A204.1 (cell line): ENCODE measurements around the gene NAP1L5.

Experiments used
- FAIRE-seq: peaks from 2 replicates; lab custom pipeline; 2012; peaks lifted over from hg19 to GRCh38; lab: Jason Lieb, UNC

Gene NAP1L5

DNA sequence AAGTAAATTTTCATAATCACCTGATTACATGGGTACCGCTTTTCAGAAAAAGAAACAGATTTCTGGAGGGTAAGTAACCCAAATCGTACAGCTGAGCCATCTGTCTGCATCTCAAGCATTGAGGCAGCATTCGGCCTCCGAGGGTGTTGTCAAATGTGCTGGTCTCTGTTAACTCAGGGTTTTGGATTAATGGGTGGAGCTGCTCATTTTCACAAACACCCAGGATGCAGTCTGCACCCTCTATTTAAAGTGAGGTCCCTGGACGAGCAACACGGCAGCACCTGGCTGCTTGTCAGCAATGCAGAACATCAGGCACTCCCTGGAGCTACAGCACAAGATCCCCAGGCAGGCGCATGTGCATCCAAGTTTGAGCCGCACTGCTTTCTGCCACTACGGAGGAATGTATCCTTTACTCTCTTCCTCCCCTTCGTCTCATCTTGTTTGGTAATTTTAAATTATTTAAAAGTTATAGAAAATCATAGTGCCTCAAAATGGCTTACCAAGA lies 24.7 kb upstream of the NAP1L5 start:
- no peak for FAIRE-seq

DNA sequence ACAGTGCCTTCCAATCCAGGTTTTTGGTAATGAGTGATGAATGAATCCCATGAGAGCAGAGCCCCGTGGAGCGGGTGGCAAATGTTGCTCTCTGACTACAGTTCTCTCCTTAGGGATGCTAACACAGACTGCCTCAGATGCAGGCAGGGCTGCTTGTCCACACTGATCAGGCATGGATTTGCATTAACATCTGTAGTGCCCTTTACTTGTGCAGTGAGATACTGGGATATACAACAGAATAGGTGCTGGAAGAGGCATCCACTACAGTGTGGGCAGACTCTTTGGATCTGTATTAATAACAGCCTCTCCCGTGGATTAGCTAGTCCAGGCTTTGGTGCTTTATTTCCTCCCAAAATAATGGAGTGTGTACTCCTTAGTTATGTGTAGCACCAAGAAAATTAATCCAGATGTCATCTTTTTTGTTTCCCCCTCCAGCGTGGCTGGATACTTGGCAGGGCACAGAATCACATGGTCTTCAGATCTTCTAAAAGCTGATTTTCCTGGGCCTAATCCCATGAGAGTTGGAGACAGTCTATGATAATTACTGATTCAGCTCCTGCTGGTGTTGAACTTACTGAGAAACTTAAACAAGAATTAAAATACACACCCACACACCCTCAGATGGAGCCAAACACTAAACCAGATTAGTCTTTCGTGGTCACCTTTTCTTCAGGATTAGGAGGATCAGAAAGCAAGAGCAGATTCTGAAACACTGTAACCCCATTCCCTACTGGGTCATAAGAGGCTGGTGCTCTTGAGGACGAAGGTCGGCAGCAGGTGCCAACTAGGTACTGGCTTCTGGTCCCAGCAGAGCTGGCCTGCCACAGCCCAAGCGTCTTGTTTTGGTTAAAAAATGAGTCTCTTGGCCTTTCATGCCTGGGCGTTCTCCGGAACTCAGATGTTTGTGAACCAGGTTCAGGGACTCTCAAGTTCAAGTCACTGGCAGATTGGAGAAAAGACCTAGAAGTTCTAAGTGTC lies 23.1 kb upstream of the NAP1L5 start:
- no peak for FAIRE-seq

DNA sequence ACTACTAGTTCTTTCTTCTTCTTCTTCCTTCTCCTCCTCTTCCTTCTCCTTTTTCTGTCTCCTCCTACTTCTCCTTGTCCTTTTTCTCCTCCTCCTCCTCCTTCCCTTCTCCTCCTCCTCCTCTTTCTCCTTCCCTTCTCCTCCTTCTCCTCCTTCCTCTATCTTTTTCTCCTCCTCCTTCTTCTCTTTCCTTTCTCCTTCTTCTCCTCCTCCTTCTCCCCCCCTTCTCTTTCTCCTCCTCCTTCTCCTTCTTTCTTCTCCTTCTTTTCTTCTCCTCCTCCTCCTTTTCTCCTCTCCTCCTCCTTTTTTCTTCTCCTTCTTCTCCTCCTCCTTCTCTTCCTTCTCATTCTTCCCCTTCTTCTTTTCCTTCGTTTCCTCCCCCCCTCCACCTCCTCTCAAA lies 21.8 kb upstream of the NAP1L5 start:
- FAIRE-seq, result no peak

DNA sequence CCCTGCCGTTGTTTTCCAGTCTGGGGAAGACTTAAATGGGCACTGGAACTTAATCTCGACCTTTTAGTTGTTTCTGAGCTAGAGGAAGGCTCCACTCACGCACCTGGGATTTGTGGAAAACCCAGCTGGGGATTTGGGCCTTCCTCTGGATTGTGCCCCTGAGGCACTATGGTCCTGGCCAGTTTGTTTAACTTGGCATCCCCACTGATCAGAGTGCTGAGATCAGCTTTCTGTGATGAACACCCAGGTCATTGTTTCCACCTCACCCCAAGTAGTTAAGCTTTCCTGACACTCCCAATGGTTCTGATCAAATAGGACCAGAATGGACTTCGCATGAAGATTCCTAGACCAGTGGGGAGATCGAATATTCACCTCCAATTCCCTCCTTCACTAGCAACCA lies 20.5 kb upstream of the NAP1L5 start:
- FAIRE-seq, result no peak

DNA sequence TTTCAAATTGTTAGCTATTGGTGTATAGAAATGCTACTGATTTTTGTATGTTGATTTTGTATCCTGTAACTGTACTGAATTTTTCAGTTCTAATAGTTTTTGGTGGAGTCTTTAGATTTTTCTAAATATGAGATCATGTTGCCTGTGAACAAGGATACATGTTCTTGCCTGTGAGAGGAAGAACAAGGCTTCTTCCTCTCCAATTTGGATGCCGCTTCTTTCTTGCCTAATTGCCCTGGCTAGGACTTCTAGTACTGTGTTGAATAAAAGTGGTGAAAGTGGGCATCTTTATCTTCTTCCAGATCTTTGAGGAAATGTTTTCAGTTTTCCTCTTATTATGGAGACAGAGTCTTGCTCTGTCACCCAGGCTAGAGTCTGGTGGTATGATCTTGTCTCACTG lies 16.2 kb upstream of the NAP1L5 start:
- FAIRE-seq, result no peak

DNA sequence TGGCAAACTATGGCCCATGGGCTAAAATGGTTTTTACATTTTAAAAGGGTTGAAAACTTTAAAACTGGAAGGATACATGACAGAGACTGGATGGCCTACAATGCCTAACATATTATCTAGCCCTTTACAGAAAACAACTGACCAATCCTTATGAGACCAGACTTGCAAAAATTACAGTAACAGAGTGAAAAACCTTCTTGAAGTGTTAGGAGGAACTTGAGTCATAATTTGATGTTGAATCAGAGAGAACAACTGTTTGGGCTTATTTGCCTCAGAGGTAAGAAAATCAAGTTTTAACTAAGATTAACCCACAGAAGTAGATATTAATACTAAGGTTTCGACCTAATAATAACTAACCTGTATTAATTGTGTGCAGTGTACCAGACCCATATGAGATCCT lies 12.4 kb upstream of the NAP1L5 start:
- no peak for FAIRE-seq

DNA sequence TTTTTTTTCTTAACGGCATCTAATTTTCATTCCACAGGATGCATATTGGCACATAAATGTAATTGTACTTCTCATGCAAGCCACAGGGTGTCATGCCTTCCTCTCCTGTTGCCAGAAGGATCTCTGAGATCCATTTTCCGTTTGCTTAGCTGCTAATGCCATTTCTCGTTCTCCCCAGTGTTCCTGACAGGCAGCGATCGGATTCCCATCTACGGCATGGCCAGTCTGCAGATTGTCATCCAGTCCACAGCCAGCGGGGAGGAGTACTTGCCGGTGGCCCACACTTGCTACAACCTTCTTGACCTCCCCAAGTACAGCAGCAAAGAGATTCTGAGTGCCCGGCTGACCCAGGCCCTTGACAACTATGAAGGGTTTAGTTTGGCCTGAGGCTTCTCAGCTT lies 8.9 kb upstream of the NAP1L5 start:
- FAIRE-seq, result no peak

DNA sequence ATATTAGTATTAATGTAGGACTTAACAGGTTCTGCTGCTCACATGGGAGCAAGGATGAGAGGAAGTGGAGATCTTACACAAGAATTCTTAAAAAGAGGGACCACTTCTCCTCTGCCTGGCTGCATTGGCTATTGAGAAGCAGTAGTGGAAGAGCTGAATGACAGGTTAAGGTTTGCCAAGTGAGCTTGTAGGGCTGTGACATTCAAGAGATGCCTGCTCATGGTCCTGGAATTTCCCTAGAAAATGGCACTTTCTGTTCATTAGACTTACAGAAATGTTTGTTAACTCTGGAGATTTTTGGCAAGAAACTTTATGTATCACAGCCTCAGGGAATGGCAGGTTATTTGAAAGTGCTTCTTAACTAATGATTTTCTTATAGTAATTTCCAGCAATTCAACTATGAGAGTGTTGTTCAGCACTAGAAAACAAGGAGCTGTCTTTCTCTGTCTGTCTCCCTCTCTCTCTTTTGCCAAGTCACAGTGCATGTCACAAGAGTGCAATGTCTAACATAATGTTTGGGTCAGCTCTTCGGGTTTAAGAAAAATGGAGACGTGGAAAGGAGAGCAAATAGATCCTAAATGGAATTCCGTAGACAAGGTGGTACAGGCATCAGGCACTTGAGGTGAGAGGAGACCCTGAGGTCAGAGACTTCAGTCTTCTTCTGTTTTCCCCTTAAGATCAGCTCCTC lies 8.3 kb upstream of the NAP1L5 start:
- FAIRE-seq, result no peak

DNA sequence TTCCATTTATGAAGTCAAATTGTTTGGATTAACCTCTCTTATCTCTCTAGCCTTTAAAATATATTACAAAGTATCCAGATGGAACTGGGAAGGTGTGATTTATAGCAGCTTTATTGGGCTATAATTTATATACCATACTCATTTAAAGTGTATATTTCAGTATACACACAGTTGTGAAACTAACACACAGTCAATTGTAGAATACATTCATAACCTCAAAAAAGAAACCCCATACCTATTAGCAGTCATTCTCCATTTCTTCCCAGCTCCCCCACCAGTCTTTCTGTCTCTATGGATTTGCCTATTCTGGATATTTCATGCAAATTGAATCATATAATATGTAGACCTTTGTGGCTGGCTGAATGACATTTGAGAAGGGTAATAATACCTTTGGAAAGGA lies 7.6 kb upstream of the NAP1L5 start:
- FAIRE-seq, result no peak

DNA sequence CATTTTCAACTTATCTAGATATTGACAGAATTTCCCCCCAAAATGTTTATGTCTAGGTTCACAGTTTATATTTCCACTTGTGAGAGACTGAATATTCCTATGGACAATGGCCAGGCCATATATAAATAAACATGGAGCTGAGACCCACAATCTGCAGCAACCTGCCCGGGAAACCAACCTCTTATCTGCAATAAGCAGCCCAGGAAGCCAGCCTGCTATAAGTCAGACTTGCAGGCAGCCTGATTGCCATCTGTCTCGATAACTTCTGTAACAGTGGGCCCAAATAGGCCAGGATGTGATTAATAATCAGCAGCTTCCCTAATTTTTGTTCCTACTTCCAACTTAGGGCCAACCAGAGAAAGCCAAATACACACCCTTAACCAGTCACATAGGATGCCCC lies 5.2 kb upstream of the NAP1L5 start:
- no peak for FAIRE-seq

DNA sequence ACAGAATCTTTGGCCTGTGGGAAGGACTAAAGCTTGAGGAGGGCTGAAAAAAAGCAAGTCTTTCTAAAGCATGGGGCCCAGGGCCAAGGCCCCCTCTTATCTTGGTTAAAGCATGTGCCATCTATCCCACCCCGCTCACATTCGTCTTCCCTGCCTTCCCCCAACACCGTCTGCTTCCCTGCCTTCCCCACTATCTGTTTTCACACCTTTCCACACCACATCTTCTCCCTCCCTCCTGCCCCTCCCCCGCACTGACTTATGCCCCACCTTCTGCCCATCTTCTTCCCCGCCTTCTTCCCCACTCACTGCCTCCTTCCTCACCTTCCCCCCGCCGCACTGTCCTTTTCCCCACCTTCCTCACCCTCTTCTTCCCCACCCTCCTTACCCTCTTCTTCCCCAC lies 890 bp upstream of the NAP1L5 start:
- FAIRE-seq, result no peak

DNA sequence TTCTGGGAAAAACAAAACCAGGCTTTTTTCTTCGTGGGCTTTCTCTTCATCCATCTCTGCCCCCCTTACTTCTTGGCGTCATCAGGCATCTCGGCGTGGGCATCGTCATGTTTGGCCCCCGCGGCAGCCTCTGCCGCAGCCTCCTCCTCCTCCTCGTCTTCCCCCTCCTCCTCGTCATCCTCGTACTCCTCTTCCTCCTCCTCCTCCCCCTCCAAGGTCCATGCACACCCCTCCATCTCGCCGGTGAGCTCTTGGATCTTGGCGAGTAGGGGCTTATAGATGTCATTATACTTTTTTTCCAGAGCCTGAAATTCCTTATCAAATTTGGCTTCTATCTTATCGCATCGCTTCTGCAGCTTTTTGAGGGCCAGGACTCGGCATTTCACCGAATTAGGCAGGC lies 488 bp downstream of the NAP1L5 start:
- FAIRE-seq, result no peak

DNA sequence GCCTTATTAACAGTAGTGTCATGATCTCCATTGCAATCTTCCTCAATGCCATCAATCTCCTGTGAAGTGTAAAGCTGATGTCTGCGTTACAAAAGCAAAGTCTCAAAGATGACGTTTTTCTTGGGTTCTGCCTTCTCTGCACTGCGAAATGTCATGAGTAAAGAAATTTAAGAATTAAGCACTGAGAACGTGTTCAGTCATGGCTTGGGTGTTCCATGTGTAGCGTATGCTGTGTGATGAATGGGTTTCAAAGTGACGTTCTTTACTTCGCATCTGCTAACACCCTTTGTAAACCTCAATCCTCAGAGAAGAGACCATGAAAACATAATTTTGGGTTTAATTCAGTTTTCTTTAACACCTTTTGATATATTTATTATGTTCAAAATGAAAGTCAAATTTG lies 999 bp downstream of the NAP1L5 start:
- FAIRE-seq, result no peak

DNA sequence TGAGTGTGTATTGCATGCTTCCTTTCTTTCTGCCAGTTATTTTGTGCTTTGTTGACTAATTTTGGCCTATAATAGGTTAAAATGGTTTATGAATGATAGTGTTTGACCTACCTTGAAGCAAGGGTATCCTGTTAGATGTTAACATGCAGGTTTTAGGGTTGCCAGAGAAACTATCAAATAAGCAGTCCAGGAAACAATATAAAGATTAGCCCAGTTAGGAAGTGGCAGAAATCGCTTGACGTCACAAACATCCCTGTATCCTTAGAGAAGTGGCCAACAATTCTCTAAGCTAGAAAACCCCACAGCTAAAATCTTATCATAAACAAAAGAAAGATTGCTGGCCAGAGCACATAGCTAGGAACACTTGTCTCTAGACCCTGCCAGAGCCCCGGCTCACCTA lies 3.8 kb downstream of the NAP1L5 start:
- no peak for FAIRE-seq

DNA sequence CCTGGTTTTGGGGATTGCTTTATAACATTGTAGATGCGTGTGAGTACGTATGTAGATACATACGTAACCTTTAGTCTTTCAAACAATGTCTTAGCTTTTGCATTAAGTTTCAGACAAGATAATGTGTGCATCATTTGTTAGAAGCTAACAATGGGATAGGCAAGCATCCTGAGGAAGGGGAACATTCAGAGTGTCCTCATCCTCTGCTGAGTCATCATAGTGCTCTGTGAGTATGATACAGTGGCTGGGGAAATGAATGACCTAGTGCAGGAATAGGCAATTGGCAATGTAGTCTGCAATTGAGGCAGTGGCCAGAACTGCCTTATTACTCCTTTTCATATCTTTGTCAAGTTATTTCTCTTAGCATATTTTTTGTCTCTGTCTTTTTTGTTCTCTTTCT lies 7.3 kb downstream of the NAP1L5 start:
- FAIRE-seq, result no peak

DNA sequence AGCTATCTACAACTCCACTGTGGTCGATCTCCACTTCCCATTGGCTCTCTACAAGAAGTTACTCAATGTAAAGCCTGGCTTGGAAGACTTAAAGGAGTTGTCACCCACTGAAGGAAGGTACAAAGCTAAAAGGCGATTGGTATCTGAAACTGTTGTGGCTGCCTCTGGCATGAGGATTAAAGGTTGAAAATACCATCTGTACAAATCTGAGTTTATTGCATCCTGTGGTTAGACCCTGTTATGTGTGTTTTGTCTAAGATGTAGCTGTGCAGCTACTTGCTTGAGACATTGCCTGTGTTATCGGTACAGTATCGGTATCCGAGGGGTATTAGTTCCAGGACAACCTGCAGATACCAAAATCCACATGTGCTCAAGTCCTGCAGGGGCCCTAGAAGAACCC lies 16.4 kb downstream of the NAP1L5 start:
- no peak for FAIRE-seq

DNA sequence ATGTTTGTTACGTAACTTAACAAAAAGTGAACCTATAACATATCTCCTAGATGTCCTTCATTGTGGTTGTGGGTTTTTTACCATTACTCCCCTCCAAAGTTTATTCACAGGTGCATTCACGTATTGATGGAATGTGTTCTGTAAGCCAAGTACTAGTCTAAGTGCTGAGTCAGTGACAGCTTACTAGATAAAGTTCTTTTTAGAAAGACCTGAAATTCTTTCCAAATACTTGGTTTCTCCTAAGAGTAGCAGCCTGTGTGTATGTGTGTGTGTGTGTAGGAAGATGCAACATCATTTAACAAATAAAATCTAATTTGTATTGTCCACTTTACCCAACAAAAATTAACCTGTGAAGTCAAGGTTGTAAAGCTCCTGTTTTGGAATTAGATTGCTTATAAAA lies 22.1 kb downstream of the NAP1L5 start:
- no peak for FAIRE-seq

DNA sequence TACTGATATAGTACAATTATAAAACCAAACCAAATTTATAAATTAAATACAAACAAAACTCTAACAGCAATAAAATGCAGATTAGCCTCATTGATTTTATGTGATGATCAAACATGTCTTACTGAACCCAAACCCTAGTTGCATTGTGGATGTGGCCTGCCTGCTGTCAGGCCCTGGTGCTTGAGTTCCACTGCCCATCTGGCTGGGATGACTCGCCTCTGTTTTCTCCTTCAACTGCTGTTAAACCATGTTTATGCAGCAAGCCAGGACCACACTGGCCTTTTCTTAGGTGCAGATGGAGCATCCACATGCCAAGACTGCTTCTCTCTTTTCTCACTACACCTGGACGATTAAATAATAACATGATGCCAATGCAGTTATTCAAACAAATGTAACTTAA lies 22.6 kb downstream of the NAP1L5 start:
- FAIRE-seq, result no peak

DNA sequence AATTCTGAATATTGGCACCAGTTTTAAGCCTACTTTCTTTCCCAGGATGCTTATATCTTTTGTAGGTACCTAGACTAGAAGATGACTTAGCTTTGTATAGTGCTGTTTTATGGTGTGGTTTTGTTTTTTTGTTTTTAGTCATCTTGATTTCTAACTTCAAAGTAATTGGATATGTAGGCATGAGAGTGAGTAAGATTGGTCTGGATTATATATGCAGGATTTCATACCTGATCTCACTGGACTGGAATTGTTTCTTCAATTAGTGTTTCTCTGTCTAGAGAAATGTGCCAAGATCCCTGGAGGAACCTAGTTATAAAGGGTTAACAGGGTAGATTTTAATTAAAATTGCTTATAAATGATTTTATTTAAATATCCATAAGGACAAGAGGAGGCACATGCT lies 23.1 kb downstream of the NAP1L5 start:
- FAIRE-seq, result no peak

DNA sequence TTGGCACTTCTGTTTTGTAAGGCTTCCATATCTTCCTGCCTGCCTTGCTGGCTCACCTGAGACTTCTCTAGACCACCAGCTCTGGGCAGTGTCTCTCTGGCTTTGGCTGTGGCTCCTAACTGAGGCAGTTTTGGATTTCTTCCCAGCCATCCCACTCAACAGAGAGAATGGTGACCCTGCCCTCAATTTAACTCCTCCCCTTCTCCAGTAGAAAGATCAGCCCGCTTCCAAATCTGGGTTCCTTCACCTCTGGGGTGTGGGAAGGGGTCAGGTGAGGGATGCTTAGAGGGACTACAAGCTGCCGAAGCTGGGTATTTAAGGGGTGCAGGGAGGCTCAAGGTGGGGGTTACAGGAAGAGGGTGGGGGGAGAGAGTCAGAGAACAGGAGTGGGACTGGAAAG lies 23.7 kb downstream of the NAP1L5 start:
- no peak for FAIRE-seq

DNA sequence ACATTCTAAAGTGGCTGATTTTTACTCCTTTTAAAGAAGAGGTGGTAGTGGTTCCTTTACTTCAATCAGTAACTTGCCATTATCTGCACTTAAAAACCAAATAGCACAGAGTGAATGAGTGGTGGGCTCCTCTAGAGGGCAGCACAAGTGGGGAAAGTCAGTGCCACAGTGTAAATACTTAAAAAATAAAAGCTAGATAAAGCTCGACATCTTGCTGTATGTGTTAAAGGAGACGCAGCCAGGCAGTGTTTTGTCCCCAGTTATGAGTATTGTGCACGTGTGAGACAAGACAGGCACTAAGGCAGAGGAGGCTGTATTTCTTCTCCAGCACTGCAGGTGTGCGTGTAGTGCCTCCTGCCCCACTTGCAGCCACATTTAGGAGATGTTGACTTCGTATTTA lies 24.6 kb downstream of the NAP1L5 start:
- FAIRE-seq, result peak; percentile 46

DNA sequence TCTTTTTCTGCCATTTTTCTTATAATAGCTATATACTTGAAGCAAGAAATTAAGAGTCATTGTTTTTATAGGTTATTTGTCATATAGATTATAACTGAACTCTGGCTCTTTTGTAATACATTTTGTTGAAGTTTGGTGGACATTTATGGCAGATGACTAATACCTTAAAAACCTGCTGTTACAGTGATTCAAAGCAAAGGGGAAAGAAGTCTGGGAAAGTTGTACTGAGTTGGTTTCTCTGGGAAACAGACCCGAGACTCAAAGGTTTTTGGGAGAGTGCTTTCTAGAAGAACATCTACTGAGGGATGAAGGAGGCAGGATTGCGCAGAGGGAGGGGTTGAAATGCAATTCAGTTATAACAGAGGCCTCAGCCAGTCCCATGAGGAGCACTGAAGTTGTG lies 35.9 kb downstream of the NAP1L5 start:
- FAIRE-seq, result no peak

DNA sequence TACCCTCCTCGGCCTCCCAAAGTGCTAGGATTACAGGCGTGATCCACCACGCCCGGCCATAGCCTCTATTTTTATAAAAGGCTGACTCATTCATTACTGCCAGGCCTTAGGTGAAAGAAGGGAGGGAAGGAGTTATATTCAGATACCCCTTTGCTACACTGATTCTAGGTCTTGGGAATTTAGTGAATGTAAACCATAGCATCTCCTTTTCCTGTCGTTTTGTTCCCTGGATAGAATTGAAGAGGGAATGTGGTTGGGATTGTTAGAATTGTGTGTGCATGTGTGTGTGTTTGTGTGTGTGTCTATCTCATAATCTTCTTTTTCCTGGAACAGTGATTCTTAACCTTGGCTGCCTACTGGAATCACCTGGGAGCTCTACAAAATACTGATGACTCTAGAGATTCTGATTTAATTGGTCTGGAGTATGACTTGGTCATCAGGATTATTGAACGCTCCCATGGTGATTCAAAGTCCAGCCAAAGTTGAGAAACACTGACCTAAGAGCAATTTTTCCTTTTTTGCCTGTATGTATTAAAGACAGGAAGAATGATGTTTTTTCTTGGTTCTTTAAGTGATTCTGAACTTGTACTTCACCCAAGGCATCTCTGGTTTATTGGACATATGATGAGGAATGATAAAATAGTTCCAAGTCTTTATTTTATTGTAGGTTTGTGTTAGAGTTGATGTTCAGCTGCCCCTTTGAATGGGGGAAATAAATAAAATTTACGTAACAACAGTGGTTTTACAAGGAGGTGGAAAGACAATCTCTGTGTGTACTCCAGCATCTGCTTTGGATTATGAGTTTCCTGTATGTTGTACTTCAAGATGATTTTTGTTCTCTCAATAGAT lies 37.0 kb downstream of the NAP1L5 start:
- FAIRE-seq, result no peak
